ENCODE results near the gene COX7A1.
A peak's percentile ranks its signal among the peaks of the same experiment; 100 is the strongest.
"Not testable (repeated sequence)": the region's sequence is repeated elsewhere in the genome, so short reads cannot be mapped to it uniquely, and the experiment has no call there.

Gene COX7A1

DNA sequence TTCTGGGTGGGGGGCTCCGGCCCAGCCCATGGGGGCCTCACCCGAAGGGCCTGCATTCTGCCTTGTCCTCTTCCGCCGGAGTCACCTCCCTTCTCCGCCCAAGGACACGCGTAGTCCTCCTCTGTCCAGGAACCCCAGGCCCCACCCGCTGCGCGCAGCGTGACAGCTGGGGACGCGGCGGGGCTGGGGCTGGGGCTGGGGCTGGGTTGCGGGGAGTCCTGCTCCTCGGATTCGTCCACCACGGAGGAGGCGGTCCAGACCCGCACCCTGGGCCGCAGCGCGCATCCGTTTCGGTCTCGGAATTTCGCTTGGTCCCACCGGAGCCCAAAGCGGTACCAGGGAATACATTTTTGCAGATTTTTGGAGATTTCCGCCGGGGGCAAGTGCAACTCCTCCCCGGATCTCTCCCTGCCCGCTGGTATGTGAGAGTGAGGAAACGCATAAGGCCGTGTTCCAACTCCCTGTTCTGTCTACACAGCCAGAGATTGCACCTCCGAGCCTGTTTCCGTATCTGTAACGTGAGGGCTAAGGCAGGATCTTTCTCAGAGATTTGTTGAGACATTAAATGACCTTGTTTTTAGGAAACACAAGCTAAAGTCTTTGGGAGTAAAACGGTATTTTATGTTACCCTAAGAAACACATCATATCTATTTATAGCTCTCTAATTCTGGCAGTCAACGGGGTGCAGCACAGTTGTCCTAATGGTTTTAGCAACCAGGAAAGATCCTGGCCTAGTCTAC is at the start of gene COX7A1:
COX7A1 (minus strand) TSS at position 96 of the 740 bp plus-strand sequence; CDS start at position 56, 40 bp downstream.
- DNase-seq = no peak

DNA sequence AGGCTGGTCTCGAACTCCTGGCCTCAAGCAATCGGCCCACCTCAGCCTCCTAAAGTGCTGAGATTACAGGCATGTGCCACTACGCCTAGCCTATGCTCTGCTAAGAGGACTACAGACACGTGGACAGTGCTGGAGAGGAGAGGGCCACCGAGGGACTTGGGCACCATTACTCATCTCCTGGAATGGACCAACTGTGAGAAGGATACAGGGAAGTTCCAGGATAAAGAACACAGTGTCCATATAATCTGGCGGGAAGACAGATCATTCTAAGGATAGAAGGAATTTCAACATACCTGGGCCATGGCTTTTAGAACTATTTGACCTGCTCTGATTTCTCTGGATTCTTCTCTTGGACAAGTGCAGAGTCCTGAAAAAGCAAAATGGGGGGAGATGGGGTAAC is 49.4 kb upstream of the COX7A1 start:
- DNase-seq = no peak

- no peak for DNase-seq
Measured at GRCh38 chr19:36198119-36198518, 45.9 kb upstream of the COX7A1 start.

- no peak for DNase-seq
Measured at GRCh38 chr19:36196249-36196648, 44.0 kb upstream of the COX7A1 start.

- not testable (repeated sequence) for DNase-seq
Measured at GRCh38 chr19:36186722-36187121, 34.5 kb upstream of the COX7A1 start.

DNA sequence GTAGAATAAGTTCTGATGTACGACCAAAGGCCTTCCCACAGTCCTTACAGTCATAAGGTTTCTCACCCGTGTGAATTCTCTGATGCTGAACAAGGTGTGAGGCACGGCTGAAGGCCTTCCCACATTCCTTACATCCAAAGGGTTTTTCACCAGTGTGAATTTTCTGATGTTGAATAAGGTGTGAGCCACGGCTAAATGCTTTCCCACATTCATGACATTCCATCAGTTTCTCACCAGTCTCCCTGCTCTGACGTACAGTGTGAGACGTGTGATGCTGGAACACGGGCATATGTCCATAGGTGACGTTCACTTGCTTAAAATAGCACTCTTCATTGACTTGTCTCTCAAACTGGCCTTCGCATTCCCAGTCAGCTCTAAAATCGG is 31.0 kb upstream of the COX7A1 start:
- DNase-seq = no peak

DNA sequence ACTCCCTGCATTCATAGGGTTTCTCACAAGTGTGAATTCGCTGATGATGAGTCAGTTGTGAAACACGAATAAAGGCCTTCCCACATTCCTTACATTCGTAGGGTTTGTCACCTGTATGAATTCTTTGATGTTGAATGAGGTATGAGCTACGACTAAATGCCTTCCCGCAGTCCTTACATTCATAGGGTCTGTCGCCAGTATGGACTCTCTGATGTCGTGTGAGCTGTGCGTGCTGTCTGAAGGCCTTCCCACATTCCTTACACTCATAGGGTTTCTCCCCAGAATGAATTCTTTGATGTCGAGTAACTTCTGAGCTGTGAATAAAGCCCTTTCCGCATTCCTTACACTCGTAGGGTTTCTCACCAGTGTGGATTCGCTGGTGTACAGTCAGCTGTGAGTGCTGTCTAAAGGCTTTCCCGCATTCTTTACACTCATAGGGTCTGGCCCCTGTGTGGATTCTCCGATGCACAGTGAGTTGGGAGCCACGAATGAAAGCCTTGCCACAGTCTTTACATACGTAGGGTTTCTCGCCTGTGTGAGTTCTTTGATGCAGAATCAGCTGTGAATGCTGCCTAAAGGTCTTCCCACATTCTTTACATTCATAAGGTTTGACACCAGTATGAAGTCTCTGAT is 30.5 kb upstream of the COX7A1 start:
- no peak for DNase-seq

- not testable (repeated sequence) for DNase-seq
Measured at GRCh38 chr19:36179077-36179476, 26.8 kb upstream of the COX7A1 start.

DNA sequence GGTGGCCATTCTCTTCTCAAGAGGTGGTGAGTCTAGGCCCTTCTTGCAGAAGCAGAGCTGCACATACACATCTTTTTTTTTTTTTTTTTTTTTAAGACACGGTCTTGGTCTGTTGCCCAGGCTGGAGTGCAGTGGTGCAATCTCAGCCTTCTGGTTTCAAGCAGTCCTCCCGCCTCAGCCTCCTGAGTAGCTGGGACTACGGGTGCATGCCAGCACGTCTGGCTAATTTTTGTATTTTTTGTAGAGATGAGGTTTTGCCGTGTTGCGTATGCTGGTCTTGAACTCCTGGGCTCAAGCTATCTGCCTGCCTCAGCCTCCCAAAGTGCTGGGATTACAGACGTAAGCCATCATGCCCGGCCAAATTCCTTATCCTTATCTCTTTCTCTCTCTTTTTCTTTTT is 21.6 kb upstream of the COX7A1 start:
- not testable (repeated sequence) for DNase-seq

- no peak for DNase-seq
Measured at GRCh38 chr19:36172852-36173251, 20.6 kb upstream of the COX7A1 start.

GRCh38 chr19:36169084-36169760 is 17.0 kb upstream of the COX7A1 start:
- DNase-seq = peak; percentile 18

DNA sequence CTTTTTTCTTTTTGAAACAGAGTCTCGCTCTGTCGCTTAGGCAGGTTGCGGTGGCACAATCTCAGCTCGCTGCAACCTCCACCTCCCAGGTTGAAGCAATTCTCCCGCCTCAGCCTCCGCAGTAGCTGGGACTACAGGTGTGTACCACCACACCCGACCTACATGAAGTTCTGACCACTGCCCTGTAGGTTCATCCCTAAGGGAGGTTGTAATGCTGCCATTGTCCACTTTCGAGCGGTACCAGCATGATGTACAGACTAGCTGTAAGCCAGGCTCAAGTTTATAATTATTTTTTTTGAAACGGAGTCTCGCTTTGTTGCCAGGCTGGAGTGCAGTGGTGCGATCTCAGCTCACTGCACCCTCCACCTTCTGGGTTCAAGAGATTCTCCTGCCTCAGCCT is 11.6 kb upstream of the COX7A1 start:
- no peak for DNase-seq

DNA sequence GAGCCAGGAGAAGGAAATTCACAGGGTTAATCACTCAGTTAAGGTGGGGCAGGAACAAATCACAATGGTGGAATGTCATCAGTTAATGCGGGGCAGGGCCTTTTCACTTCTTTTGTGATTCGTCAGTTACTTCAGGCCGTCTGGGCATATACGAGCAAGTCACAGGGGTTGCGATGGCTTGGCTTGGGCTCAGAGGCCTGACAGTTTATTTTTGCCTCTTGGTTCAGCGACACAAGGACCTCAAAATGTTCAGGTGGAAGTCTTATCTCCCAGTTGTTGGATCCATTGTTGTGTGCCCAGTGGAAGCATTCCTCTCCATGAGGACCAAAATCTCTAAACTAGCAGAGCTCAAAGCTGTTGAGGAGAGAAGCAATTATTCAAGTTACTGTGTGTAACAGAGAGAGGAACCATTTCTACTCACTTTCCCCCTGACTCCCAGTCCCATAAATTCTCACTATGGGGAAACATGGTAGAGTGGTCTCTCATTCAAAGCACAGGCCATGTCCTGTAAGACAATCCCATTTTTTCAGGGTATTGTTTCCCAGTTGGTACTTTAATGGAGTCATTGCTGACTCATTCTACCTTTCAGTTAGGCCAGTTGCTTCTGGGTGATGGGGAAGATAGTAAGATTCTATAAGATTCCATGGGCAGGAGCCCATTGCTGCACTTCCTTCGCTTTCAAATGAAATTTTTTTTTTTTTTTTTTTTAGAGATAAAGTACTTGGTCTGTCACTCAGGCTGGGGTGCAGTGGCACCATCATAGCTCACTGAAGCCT is 8.8 kb upstream of the COX7A1 start:
- DNase-seq = no peak

- DNase-seq = no peak
Measured at GRCh38 chr19:36153126-36153525, 879 bp upstream of the COX7A1 start.

GRCh38 chr19:36152019-36152351 is 262 bp downstream of the COX7A1 start:
- DNase-seq = no peak

- no peak for DNase-seq
Measured at GRCh38 chr19:36151144-36152018, 866 bp downstream of the COX7A1 start.

DNA sequence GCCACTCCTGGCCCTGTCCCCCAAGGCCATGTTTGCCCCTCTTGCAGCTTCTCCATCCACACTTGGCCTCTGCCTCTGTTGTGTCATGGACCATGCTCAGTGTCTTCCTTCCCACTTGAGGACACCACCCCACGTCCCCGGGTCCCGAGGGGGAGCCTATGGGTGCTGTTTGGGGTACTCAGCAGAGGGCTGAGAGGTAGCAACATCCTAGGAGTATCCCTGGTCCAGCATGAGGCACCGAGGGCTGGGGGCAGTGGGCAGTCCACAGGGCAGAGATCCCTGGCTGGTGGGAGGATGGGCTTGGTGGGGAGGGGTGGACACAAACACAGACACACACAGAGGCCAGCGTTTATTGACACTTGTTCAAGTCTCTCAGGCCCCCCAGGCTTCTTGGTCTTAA is 1.7 kb downstream of the COX7A1 start:
- DNase-seq = no peak

GRCh38 chr19:36149673-36150406 is 2.4 kb downstream of the COX7A1 start:
- no peak for DNase-seq

DNA sequence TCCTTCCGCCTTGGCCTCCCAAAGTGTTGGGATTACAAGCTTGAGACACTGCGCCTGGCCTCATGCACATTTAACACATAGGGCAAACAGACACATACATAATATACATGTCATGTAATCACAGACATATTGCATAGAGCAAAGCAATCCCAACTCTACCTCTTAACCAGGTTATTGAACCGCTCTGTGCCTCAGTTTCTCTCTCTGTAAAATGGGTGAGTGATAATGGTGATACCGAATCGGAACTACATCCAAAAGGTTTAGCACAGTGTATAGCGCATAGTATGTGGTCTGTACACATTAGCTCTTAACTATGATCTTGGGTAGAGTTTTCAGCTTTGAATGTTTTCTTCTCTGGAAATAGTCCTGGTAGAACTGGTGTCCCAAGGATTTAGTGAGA is 7.6 kb downstream of the COX7A1 start:
- no peak for DNase-seq

- DNase-seq = no peak
Measured at GRCh38 chr19:36142496-36142895, 9.8 kb downstream of the COX7A1 start.

DNA sequence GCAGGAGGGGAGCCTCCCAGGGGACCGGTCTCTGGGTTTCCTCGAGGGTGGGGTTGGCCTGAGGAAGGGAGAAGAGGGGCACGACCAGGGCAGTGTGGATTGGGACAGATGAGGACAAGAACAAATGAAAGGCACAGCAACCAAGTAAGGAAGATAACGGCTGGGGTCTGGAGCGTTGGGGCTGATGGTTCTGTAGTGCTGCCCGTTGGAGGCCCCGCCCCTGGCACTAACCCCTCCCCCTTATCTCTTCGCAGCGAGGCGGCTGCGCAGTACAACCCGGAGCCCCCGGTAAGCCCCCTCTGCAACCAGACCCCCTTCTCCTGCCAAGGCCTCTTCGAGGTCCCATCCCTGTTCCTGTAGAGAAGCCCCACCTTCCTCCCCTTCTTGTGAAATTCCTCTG is 10.2 kb downstream of the COX7A1 start:
- DNase-seq = no peak
